ENCODE data around the gene VAMP5.
"Not testable (repeated sequence)": the region's sequence is repeated elsewhere in the genome, so short reads cannot be mapped to it uniquely, and the experiment has no call there.

VAMP5 gene

DNA sequence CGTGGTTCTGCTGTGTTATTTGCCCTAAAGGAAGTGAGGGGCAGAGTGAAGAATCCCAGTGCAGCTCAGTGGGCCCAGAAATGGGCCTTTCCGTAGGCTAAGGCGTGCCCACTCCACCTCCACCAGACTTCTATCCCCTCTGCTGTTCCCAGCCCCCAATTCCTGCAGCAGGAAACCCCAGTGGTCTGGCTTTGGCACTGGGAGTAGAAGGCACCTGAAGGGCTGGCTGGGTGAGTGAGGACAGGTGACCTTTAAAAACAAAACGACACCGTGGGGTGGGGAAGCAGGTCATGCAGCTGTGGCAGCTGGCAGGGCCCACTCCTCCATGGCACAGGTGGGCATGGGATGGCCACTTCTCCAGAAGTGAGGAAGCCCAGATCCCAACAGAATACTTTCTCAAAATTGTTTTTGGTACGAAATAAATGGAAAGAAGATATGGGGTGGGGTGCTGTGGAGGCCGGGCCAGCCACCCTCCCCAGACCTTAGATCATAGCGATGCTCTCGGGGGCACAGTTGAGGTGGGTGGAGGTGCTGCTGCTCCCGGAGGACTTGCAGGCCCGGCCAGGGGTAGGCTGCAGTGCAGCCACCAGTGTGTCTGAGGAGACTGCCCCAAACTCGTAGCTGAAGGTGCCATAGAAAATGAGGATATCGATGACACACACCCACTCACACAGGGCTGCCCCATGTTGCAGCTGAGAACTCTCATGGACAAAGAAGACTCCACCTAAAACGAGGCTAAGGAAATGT lies 14.5 kb downstream of the VAMP5 start:
- no peak for DNase-seq (ENCODE audit: low read depth)
- TF ChIP-seq CTCF (conservative IDR thresholded peaks at IDR 0.05; ENCODE audit: low read length), result no peak

DNA sequence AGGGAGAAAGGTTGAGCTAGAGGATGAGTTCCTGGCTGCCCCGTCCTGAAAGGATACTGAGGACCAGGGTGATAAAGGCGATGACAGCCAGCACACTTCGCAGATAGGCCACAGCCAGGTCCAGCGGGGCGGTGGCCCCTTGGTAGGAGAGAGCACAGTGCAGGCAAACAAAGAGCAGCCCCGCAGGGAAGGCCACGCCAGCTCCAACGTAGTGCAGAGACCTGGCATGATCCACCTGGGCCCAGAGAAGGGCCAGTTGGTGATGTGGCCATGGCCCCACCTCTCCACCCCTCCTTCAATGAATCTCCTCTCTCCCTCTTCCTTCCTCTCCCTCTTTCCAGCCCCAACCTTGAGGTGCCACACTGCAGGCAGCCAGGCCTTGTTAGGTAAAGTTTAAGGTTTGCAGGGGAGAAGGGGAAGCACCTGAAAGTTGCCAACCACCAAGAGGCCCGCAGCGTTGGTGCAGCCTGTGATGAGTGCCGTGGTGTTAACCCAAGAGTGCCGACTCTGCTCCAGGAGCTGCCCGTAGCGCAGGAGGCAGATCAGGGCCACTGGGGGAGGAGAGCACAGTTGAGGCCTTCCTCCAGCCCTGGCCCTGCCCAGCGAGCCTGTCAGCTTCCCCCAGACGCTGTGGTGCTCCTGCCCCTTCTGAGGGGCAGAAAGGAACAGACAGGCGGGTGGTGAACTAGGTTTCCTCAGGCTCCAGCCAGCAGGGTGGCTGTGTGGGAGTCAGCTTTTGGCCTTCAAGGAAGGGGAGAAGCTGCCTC lies 15.4 kb downstream of the VAMP5 start:
- H3K4me3 ChIP-seq (ENCODE audit: low read length), result no peak overlapping the region
- no peak for TF ChIP-seq CTCF (conservative IDR thresholded peaks at IDR 0.05; ENCODE audit: low read length)
- no peak for DNase-seq (ENCODE audit: low read depth)

More for the DNA sequence above, 14.5 kb downstream of the VAMP5 start:
- H3K4me3 ChIP-seq (ENCODE audit: low read length), result no peak overlapping the region

GRCh38 chr2:85600235-85600575 lies 16.0 kb downstream of the VAMP5 start:
- TF ChIP-seq CTCF (conservative IDR thresholded peaks at IDR 0.05; ENCODE audit: low read length), result no peak
- no peak overlapping the region for H3K4me3 ChIP-seq (ENCODE audit: low read length)
- no peak for DNase-seq (ENCODE audit: low read depth)

GRCh38 chr2:85600951-85601770 lies 16.9 kb downstream of the VAMP5 start:
- no peak for DNase-seq (ENCODE audit: low read depth)
- no peak for TF ChIP-seq CTCF (conservative IDR thresholded peaks at IDR 0.05; ENCODE audit: low read length)
- H3K4me3 ChIP-seq (ENCODE audit: low read length), result peak overlapping the region; percentile 79

GRCh38 chr2:85601771-85602475 lies 17.7 kb downstream of the VAMP5 start:
- TF ChIP-seq CTCF (conservative IDR thresholded peaks at IDR 0.05; ENCODE audit: low read length), result no peak
- H3K4me3 ChIP-seq (ENCODE audit: low read length), result peak overlapping the region; percentile 79
- DNase-seq (ENCODE audit: low read depth), result peak; percentile 60

- TF ChIP-seq CTCF (conservative IDR thresholded peaks at IDR 0.05; ENCODE audit: low read length), result 0 out of 2 replicates have a peak, but pooled peaks have one; percentile 1
- DNase-seq (ENCODE audit: low read depth), result peak; percentile 86
- peak within 1 kb of the TSS; percentile 99 for H3K4me3 ChIP-seq (ENCODE audit: low read length)
These were observed 18.4 kb downstream of the VAMP5 start, which contains the start of gene TMEM150A for GRCh38 chr2:85602476-85603234. TMEM150A (minus strand) TSS chr2:85602698; CDS start chr2:85601948, 750 bp downstream.

GRCh38 chr2:85604133-85604444 lies 19.9 kb downstream of the VAMP5 start:
- H3K4me3 ChIP-seq (ENCODE audit: low read length), result peak overlapping the region; percentile 9; the same call in 1 of the 2 replicates

More at GRCh38 chr2:85604133-85604444, 19.9 kb downstream of the VAMP5 start:
- DNase-seq (ENCODE audit: low read depth), result not testable (repeated sequence)
